Liver (tissue), 9 donors: Measurements from ENCODE around the gene TAOK2. TPM values are rescaled to one million over a fixed set of nuclear protein-coding genes. Genes with fewer than 3 reads are reported as not detected.
A peak's percentile ranks its signal among the peaks of the same experiment; 100 is the strongest.

ENCODE experiments used
- DNase-seq: peaks from one replicate; pipeline ENCODE4 v3.0.0-alpha.2; 2017; ENCODE audit warnings: low spot score
- H3K27ac ChIP-seq, 2 donors: one replicate each; pipeline ENCODE4 v1.7.0; 2013; ENCODE audit warnings: inconsistent platforms in 2 of 2, low read length in 2 of 2, control low read depth in 1 of 2, low read depth in 1 of 2, mild to moderate bottlenecking in 1 of 2
- H3K27me3 ChIP-seq, 4 donors: one replicate each; pipeline versions ENCODE4 v1.6.1 to v1.7.0; 2013; ENCODE audit warnings: low read length in 3 of 4, inconsistent platforms in 1 of 4, mild to moderate bottlenecking in 1 of 4, moderate library complexity in 1 of 4; ENCODE audit not compliant: control insufficient read depth in 4 of 4, insufficient read depth in 4 of 4
- H3K36me3 ChIP-seq, 4 donors: one replicate each; pipeline versions ENCODE4 v1.6.1 to v1.7.0; 2013; ENCODE audit warnings: low read length in 3 of 4, mild to moderate bottlenecking in 3 of 4, low read depth in 1 of 4, moderate library complexity in 1 of 4; ENCODE audit not compliant: control insufficient read depth in 4 of 4, insufficient read depth in 3 of 4
- H3K4me1 ChIP-seq, 4 donors: one replicate each; pipeline versions ENCODE4 v1.6.1 to v1.7.0; 2013; ENCODE audit warnings: low read length in 3 of 4, mild to moderate bottlenecking in 3 of 4, moderate library complexity in 1 of 4; ENCODE audit not compliant: control insufficient read depth in 4 of 4, insufficient read depth in 4 of 4
- H3K4me3 ChIP-seq, 3 donors: one replicate each; pipeline versions ENCODE4 v1.6.1 to v1.7.0; 2013; ENCODE audit warnings: low read length in 3 of 3, control low read depth in 1 of 3, low read depth in 1 of 3, mild to moderate bottlenecking in 1 of 3
- H3K9ac ChIP-seq, 2 donors: one replicate each; pipeline ENCODE4 v1.7.0; 2013; ENCODE audit warnings: low read length in 2 of 2, mild to moderate bottlenecking in 2 of 2, moderate library complexity in 2 of 2, control low read depth in 1 of 2, low read depth in 1 of 2
- H3K9me3 ChIP-seq, 4 donors: one replicate each; pipeline versions ENCODE4 v1.6.1 to v1.7.0; 2013; ENCODE audit warnings: low read length in 3 of 4; ENCODE audit not compliant: control insufficient read depth in 4 of 4
- EGR1 ChIP-seq, 2 donors: IDR thresholded peaks; 2 replicates each; pipeline ENCODE4 v1.6.1; 2016 to 2018; ENCODE audit warnings: antibody characterized with exemption in 2 of 2, low read depth in 2 of 2
- FOXA1 ChIP-seq: IDR thresholded peaks from 2 replicates; pipeline ENCODE4 v1.6.1; 2016; ENCODE audit warnings: antibody characterized with exemption
- FOXA2 ChIP-seq: IDR thresholded peaks from 2 replicates; pipeline ENCODE4 v1.6.1; 2016; ENCODE audit warnings: antibody characterized with exemption
- GABPA ChIP-seq, 2 donors: IDR thresholded peaks in 1 of 2; conservative IDR thresholded peaks in 1 of 2; 2 replicates each; pipeline ENCODE4 v1.6.1; 2016; ENCODE audit warnings: antibody characterized with exemption in 2 of 2, mild to moderate bottlenecking in 1 of 2, moderate library complexity in 1 of 2
- HNF4A ChIP-seq, 2 donors: conservative IDR thresholded peaks; 2 replicates each; pipeline ENCODE4 v1.6.1; 2016; ENCODE audit warnings: antibody characterized with exemption in 2 of 2, mild to moderate bottlenecking in 2 of 2
- HNF4G ChIP-seq: IDR thresholded peaks from 2 replicates; pipeline ENCODE4 v1.6.1; 2016; ENCODE audit warnings: antibody characterized with exemption
- JUND ChIP-seq, 2 donors: IDR thresholded peaks; 2 replicates each; pipeline ENCODE4 v1.6.1; 2016; ENCODE audit warnings: antibody characterized with exemption in 2 of 2
- NR2F2 ChIP-seq: IDR thresholded peaks from 2 replicates; pipeline ENCODE4 v1.6.1; 2016; ENCODE audit warnings: antibody characterized with exemption
- RAD21 ChIP-seq, 2 donors: IDR thresholded peaks; 2 replicates each; pipeline ENCODE4 v1.6.1; 2016; ENCODE audit warnings: antibody characterized with exemption in 2 of 2, mild to moderate bottlenecking in 2 of 2
- SP1 ChIP-seq: IDR thresholded peaks from 2 replicates; pipeline ENCODE4 v1.6.1; 2018; ENCODE audit warnings: antibody characterized with exemption, mild to moderate bottlenecking
- TAF1 ChIP-seq: conservative IDR thresholded peaks from 2 replicates; pipeline ENCODE4 v1.6.1; 2016; ENCODE audit warnings: antibody characterized with exemption, mild to moderate bottlenecking
- YY1 ChIP-seq: IDR thresholded peaks from 2 replicates; pipeline ENCODE4 v1.6.1; 2016; ENCODE audit warnings: antibody characterized with exemption, mild to moderate bottlenecking
- WGBS: extraction: QIAGEN DNeasy Blood & Tissue Kit; methylation state at CpG from one replicate; pipeline ENCODE4 v1.1.7; 2013; 5-methylcytosine and 5-hydroxymethylcytosine counted together
- polyA plus RNA-seq, 2 donors: library from polyadenylated mRNA; stranded (reverse) in 1 of 2; unstranded in 1 of 2; fragments of 200-250 nt in 1 of 2; fragments of >200 nt in 1 of 2; fragmentation: Nextera tagmentation in 1 of 2; extraction: Ambion mirVana in 1 of 2; gene quantifications; one replicate each; pipeline versions ENCODE4 v1.2.1 to v1.2.3, GENCODE V29; 2013 to 2015
- total RNA-seq, 2 donors: library from RNA; depleted of rRNA; stranded (reverse); fragments of >200 nt; gene quantifications; one replicate each; pipeline ENCODE4 v1.2.3, GENCODE V29; 2014
- TF ChIP-seq, protein P1 (sequence below): IDR thresholded peaks from 2 replicates; pipeline ENCODE4 v1.6.1; 2016; ENCODE audit warnings: antibody characterized with exemption
- TF ChIP-seq, protein P2 (sequence below): IDR thresholded peaks from 2 replicates; pipeline ENCODE4 v1.6.1; 2016; ENCODE audit warnings: antibody characterized with exemption
- TF ChIP-seq, protein P3 (sequence below): IDR thresholded peaks from 2 replicates; pipeline ENCODE4 v1.6.1; 2016; ENCODE audit warnings: antibody characterized with exemption, mild to moderate bottlenecking
- TF ChIP-seq, protein P4 (sequence below): IDR thresholded peaks from 2 replicates; pipeline ENCODE4 v1.6.1; 2016; ENCODE audit warnings: antibody characterized with exemption
- donor health status: healthy.
- donor health status: healthy.
- donor health status: healthy.
- donor health status: healthy.
- donor health status: healthy.

TAOK2 gene
- total and polyA plus RNA-seq, 4 donors = 2.2 to 27.9 (median 16.0) TPM

DNA sequence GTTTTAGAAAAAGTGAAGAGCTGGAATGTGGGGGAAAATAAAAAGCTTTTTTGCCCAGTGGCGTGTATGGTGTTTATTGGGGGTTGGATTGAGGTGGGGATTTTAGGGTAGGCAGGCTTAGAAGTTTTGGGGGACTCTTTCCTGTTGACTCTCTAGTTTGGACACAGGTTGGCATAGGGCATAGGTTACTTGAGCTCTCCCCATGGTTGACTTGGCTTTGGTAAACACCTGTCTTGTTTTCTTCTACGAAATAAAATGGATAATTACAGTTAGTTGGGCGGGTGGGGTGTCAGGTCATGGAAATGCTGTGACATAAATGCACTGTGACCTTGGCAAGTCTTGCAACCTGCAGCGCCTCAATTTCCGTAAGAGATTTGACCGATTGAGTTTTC is 680 bp upstream of the TAOK2 start:
- Histone ChIP-seq H3K4me3 (peak overlapping the region in 1 of 3 donors; percentile 2), H3K27ac (peak overlapping the region in 1 of 2 donors; percentile 69), H3K9me3 (no peaks in the 10 kb centered on the region), H3K9ac (no peak overlapping the region), H3K4me1 (peaks cover 3 to 30% (median 24%) of the 10 kb centered on the region in 4 donors), H3K27me3 (no peaks in the 10 kb centered on the region), H3K36me3 (peaks cover 6 to 17% (median 13%) of the 10 kb centered on the region in 4 donors)
- WGBS = 67% methylated on average over 6 of the region's 6 CpGs
- no peak for DNase-seq
- TF ChIP-seq JUND (IDR thresholded peaks at IDR 0.05) = no peak

DNA sequence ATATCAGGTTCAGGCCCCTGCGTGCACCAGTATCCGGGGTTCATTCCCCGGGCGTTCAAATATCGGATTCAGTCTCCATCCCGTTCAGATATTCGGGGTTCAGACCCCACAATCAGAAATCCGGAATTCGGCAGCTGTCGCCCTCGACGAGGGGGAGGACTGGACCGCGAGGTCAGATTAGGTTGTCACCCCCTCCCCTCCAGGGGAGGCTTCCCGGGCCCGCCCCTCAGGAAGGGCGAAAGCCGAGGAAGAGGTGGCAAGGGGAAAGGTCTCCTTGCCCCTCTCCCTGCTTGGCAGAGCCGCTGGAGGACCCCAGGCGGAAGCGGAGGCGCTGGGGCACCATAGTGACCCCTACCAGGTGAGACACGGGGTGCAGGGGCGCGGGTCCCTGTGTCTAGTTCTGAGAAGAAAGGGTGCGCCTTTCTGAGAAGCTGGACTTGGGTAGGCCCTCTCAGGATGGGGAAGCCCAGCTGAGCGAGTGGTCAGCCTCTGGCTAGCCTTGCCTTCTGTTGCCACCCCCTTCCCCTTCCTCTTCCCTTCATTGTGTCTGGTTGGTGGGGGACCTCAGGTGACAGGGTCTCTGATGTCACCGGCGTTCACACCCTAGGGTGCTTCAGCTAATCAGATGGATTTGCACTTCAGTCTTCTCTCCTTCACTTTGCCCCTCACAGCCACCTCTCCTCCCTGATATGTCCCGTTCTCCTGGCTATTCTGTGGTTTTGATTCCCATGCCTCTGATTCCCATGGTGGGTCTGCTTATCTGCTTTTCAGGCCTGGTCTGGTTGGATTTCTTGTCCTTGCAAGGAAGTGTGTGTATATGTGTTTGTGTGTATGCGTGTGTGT is 844 bp downstream of the TAOK2 start:
- Histone ChIP-seq H3K27ac (peak overlapping the region; percentile 69 to 76), H3K27me3 (no peaks in the 10 kb centered on the region), H3K4me3 (peak overlapping the region; percentile 67 to 87 (median 81)), H3K36me3 (peaks cover 2 to 26% (median 15%) of the 10 kb centered on the region in 4 donors), H3K9ac (peak overlapping the region; percentile 74 to 87), H3K4me1 (peaks cover 3 to 30% (median 24%) of the 10 kb centered on the region in 4 donors), H3K9me3 (no peaks in the 10 kb centered on the region)
- DNase-seq = no peak
- 4% methylated on average over 31 of the region's 31 CpGs for WGBS
- TF ChIP-seq, protein P1, sequence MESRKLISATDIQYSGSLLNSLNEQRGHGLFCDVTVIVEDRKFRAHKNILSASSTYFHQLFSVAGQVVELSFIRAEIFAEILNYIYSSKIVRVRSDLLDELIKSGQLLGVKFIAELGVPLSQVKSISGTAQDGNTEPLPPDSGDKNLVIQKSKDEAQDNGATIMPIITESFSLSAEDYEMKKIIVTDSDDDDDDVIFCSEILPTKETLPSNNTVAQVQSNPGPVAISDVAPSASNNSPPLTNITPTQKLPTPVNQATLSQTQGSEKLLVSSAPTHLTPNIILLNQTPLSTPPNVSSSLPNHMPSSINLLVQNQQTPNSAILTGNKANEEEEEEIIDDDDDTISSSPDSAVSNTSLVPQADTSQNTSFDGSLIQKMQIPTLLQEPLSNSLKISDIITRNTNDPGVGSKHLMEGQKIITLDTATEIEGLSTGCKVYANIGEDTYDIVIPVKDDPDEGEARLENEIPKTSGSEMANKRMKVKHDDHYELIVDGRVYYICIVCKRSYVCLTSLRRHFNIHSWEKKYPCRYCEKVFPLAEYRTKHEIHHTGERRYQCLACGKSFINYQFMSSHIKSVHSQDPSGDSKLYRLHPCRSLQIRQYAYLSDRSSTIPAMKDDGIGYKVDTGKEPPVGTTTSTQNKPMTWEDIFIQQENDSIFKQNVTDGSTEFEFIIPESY = no peak
- TF ChIP-seq FOXA1 (no peak), HNF4G (no peak), TAF1 (no peak), NR2F2 (peak; percentile 26), EGR1 (IDR thresholded peaks at IDR 0.05; ENCODE audit: low read depth in 2 of 2) (no peak), JUND (IDR thresholded peaks at IDR 0.05) (no peak), SP1 (peak; percentile 14)
- TF ChIP-seq, protein P2, sequence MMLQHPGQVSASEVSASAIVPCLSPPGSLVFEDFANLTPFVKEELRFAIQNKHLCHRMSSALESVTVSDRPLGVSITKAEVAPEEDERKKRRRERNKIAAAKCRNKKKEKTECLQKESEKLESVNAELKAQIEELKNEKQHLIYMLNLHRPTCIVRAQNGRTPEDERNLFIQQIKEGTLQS = no peak

DNA sequence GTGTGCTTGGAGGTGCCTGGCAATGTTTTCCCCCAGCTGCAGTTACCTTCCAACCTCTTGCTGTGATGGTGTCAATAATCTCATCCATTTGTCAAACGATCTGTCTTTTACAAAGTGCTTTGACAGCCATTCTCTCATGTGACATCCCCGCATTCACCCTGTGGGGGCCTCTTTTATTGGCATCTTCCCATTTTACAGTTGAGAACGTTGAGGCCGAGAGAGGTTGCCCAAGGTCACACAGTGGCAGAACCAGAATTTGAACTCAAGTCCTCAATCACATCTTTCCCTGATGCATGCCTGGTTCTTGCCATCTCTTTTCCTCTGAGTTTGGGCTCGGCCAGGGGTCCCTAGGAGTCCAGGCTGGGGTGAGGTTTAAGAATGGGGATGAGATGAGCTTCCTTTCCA is 1.5 kb downstream of the TAOK2 start:
- peak overlapping the region in 1 of 2 donors; percentile 74 for H3K9ac ChIP-seq
- DNase-seq = no peak
- whole genome bisulfite sequencing = 67% methylated on average over 5 of the region's 5 CpGs
- H3K4me3 ChIP-seq = peak overlapping the region; percentile 67 to 87 (median 81)
- peak overlapping the region in 1 of 2 donors; percentile 69 for H3K27ac ChIP-seq
- peaks cover 3 to 29% (median 20%) of the 10 kb centered on the region in 4 donors for H3K36me3 ChIP-seq
- H3K27me3 ChIP-seq = no peaks in the 10 kb centered on the region
- H3K4me1 ChIP-seq = peaks cover 3 to 30% (median 24%) of the 10 kb centered on the region in 4 donors
- no peaks in the 10 kb centered on the region for H3K9me3 ChIP-seq
- TF ChIP-seq JUND (IDR thresholded peaks at IDR 0.05) = no peak
- no peak for TF ChIP-seq FOXA1
- TF ChIP-seq, protein P2 = no peak
- TF ChIP-seq YY1 = no peak
- TF ChIP-seq, protein P1 = no peak
- no peak for TF ChIP-seq FOXA2
- no peak for TF ChIP-seq NR2F2
- TF ChIP-seq, protein P3, sequence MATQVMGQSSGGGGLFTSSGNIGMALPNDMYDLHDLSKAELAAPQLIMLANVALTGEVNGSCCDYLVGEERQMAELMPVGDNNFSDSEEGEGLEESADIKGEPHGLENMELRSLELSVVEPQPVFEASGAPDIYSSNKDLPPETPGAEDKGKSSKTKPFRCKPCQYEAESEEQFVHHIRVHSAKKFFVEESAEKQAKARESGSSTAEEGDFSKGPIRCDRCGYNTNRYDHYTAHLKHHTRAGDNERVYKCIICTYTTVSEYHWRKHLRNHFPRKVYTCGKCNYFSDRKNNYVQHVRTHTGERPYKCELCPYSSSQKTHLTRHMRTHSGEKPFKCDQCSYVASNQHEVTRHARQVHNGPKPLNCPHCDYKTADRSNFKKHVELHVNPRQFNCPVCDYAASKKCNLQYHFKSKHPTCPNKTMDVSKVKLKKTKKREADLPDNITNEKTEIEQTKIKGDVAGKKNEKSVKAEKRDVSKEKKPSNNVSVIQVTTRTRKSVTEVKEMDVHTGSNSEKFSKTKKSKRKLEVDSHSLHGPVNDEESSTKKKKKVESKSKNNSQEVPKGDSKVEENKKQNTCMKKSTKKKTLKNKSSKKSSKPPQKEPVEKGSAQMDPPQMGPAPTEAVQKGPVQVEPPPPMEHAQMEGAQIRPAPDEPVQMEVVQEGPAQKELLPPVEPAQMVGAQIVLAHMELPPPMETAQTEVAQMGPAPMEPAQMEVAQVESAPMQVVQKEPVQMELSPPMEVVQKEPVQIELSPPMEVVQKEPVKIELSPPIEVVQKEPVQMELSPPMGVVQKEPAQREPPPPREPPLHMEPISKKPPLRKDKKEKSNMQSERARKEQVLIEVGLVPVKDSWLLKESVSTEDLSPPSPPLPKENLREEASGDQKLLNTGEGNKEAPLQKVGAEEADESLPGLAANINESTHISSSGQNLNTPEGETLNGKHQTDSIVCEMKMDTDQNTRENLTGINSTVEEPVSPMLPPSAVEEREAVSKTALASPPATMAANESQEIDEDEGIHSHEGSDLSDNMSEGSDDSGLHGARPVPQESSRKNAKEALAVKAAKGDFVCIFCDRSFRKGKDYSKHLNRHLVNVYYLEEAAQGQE = no peak
- TF ChIP-seq, protein P4, sequence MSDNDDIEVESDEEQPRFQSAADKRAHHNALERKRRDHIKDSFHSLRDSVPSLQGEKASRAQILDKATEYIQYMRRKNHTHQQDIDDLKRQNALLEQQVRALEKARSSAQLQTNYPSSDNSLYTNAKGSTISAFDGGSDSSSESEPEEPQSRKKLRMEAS = no peak
- TF ChIP-seq RAD21 (IDR thresholded peaks at IDR 0.05) = no peak
- TF ChIP-seq HNF4G = no peak
- no peak for TF ChIP-seq SP1
- TF ChIP-seq HNF4A (conservative IDR thresholded peaks at IDR 0.05) = no peak
- no peak for TF ChIP-seq GABPA (IDR thresholded peaks at IDR 0.05 in 1 of 2, conservative IDR thresholded peaks at IDR 0.05 in 1 of 2)
